Stomach (tissue), 9 donors: ENCODE measurements around the gene SH3BP4. TPM values are rescaled to one million over a fixed set of nuclear protein-coding genes. Genes with fewer than 3 reads are reported as not detected.

Experiments used
- DNase-seq, 2 donors: peaks; one replicate each; pipeline versions ENCODE4 v3.0.0 to v3.0.0-alpha.2; 2013 to 2019
- H3K27ac ChIP-seq, 5 donors: fragments of 200-600 bp in 4 of 5; sonication (generic) in 4 of 5; one replicate each; pipeline ENCODE4 v1.5.1; 2013 to 2019; ENCODE audit warnings: mild to moderate bottlenecking in 1 of 5, moderate library complexity in 1 of 5
- H3K27me3 ChIP-seq, 3 donors: fragments of 200-600 bp; sonication (generic); one replicate each; pipeline ENCODE4 v1.5.1; 2017 to 2019; ENCODE audit warnings: mixed run types in 1 of 3
- H3K36me3 ChIP-seq, 4 donors: fragments of 200-600 bp; sonication (generic); 1 replicate in 3 of 4; 2 replicates in 1 of 4; pipeline ENCODE4 v1.5.1; 2016 to 2019
- H3K4me1 ChIP-seq, 4 donors: fragments of 200-600 bp; sonication (generic); one replicate each; pipeline ENCODE4 v1.5.1; 2016 to 2019
- H3K4me3 ChIP-seq, 4 donors: fragments of 200-600 bp; sonication (generic) in 3 of 4; one replicate each; pipeline ENCODE4 v1.5.1; 2016 to 2019; ENCODE audit warnings: mild to moderate bottlenecking in 1 of 4
- H3K9me3 ChIP-seq, 4 donors: fragments of 200-600 bp; sonication (generic); one replicate each; pipeline ENCODE4 v1.5.1; 2016 to 2019
- CTCF ChIP-seq, 7 experiments: fragments of 450-650 bp in 4 of 7; fragments of 200-600 bp in 3 of 7; sonication (generic) in 3 of 7; IDR thresholded peaks; one replicate each; pipeline ENCODE4 v1.5.1; 2016 to 2019; ENCODE audit warnings: antibody characterized with exemption in 7 of 7, control low read depth in 2 of 7, mild to moderate bottlenecking in 1 of 7
- EP300 ChIP-seq: sonication (generic); formaldehyde crosslinking; IDR thresholded peaks from one replicate; pipeline ENCODE4 v1.6.1; 2017; ENCODE audit warnings: antibody characterized with exemption
- POLR2A ChIP-seq, 4 donors: fragments of 450-650 bp; IDR thresholded peaks; one replicate each; pipeline ENCODE4 v1.6.1; 2016; ENCODE audit warnings: antibody characterized with exemption in 4 of 4, control low read depth in 2 of 4, mild to moderate bottlenecking in 1 of 4, moderate library complexity in 1 of 4
- POLR2AphosphoS5 ChIP-seq, 3 donors: sonication (generic); formaldehyde crosslinking; IDR thresholded peaks; one replicate each; pipeline ENCODE4 v1.6.1; 2016; ENCODE audit warnings: antibody characterized with exemption in 3 of 3
- WGBS, 5 donors: extraction: QIAGEN DNeasy Blood & Tissue Kit in 3 of 5; methylation state at CpG; one replicate each; pipeline versions ENCODE4 v1.1.5 to v1.1.7; 2013 to 2018; 5-methylcytosine and 5-hydroxymethylcytosine counted together
- intact Hi-C: fragments of 100-400 bp; cut with DNase I; formaldehyde crosslinking; loops from one replicate; pipeline ENCODE4 v1.15.1; 2023; ENCODE audit warnings: low total_unique reads
- polyA plus RNA-seq, 3 donors: library from polyadenylated mRNA; stranded (reverse); fragments of 200-250 nt; gene quantifications; one replicate each; pipeline ENCODE4 v1.2.3, GENCODE V29; 2013
- total RNA-seq, 5 donors: library from RNA; depleted of rRNA; stranded (reverse); fragments of >200 nt; gene quantifications; one replicate each; pipeline versions ENCODE4 v1.1.0 to v1.2.3, GENCODE V29; 2014 to 2016
- donor health status: healthy with polysubstance abuse.
- donor health status: Bipolar disorder and iron deficiency.
- donor health status: healthy.

The SH3BP4 gene
- total and polyA plus RNA-seq, 8 donors: 10.2 to 54.0 (median 18.8) TPM

DNA sequence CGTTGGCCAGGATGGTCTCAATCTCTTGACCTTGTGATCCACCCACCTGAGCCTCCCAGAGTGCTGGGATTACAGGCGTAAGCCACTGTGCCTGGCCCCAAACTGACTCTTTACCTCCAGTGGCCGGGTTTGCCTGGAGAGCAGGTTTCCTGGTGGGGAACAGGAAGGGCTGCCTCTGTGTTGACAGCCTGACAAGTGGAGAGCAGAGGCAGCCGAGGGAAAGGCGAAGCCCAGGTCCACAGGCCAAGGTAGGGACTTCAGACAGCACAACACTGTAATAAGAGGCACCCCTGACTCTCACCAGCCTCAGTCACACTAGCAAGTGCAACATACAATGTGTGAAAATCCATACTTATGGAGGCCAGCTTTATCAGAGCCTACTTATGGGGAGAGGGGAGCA is 16.5 kb upstream of the SH3BP4 start:
- Histone ChIP-seq H3K9me3 (no peaks in the 10 kb centered on the region), H3K27me3 (no peaks in the 10 kb centered on the region), H3K36me3 (no peaks in the 10 kb centered on the region), H3K4me1 (peaks cover 0 to 6% (median 0%) of the 10 kb centered on the region in 4 donors), H3K27ac (no peak overlapping the region), H3K4me3 (no peak overlapping the region)
- DNase-seq: no peak
- TF ChIP-seq CTCF (IDR thresholded peaks at IDR 0.05) (no peak), POLR2AphosphoS5 (IDR thresholded peaks at IDR 0.05) (no peak), EP300 (no peak), POLR2A (IDR thresholded peaks at IDR 0.05) (no peak)
- intact Hi-C loops: no loop called here
- 82 to 88% (median 86%) methylated on average over 5 of the region's 5 CpGs for WGBS, 5 donors

DNA sequence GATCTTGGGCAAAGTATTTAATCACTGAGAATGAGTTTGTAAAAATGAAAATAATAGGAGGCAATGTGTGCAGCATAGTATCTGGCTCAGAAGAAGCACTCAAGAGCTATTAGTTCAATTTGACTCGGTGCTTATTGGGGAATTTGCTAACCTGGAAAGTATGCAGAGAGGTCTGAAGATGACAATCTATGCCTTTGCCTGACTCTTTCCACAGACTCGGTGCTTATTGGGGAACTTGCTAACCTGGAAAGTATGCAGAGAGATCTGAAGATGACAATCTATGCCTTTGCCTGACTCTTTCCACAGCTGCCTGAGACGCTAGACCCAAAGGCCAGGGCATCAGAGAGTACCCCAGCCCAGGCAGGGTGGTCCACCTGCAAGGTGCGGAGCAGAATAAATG is 12.2 kb upstream of the SH3BP4 start:
- no peaks in the 10 kb centered on the region for H3K4me1 ChIP-seq
- DNase-seq: no peak

GRCh38 chr2:234939996-234940395 is 11.8 kb upstream of the SH3BP4 start:
- no peaks in the 10 kb centered on the region for H3K27me3 ChIP-seq
- no peaks in the 10 kb centered on the region for H3K4me1 ChIP-seq
- no peak overlapping the region for H3K4me3 ChIP-seq
- peaks cover 0 to 8% (median 0%) of the 10 kb centered on the region in 4 donors for H3K9me3 ChIP-seq
- no peak overlapping the region for H3K27ac ChIP-seq
- WGBS, 5 donors: 78 to 86% (median 84%) methylated on average over 5 of the region's 5 CpGs
- TF ChIP-seq POLR2A (IDR thresholded peaks at IDR 0.05) (no peak), CTCF (IDR thresholded peaks at IDR 0.05) (no peak), POLR2AphosphoS5 (IDR thresholded peaks at IDR 0.05) (no peak), EP300 (no peak)
- no peaks in the 10 kb centered on the region for H3K36me3 ChIP-seq
- intact Hi-C loops: no loop called here
- no peak for DNase-seq

More for the DNA sequence above, 12.2 kb upstream of the SH3BP4 start:
- Histone ChIP-seq H3K27me3 (no peaks in the 10 kb centered on the region), H3K36me3 (no peaks in the 10 kb centered on the region), H3K9me3 (peaks cover 0 to 8% (median 0%) of the 10 kb centered on the region in 4 donors), H3K4me3 (no peak overlapping the region), H3K27ac (no peak overlapping the region)
- WGBS, 5 donors: 82 to 90% (median 84%) methylated on average over 4 of the region's 4 CpGs
- TF ChIP-seq CTCF (IDR thresholded peaks at IDR 0.05): no peak
- intact Hi-C loops: no loop called here

GRCh38 chr2:234940527-234940926 is 11.3 kb upstream of the SH3BP4 start:
- no peaks in the 10 kb centered on the region for H3K27me3 ChIP-seq
- no peak for DNase-seq
- TF ChIP-seq POLR2A (IDR thresholded peaks at IDR 0.05) (no peak), CTCF (IDR thresholded peaks at IDR 0.05) (no peak), POLR2AphosphoS5 (IDR thresholded peaks at IDR 0.05) (no peak), EP300 (no peak)
- H3K4me1 ChIP-seq: no peaks in the 10 kb centered on the region
- WGBS, 5 donors: 91 to 97% (median 92%) methylated on average over 3 to 7 of the region's 7 CpGs
- H3K4me3 ChIP-seq: no peak overlapping the region
- intact Hi-C loops: no loop called here
- H3K36me3 ChIP-seq: no peaks in the 10 kb centered on the region
- no peak overlapping the region for H3K27ac ChIP-seq
- H3K9me3 ChIP-seq: peaks cover 0 to 8% (median 0%) of the 10 kb centered on the region in 4 donors
